ENCODE results near the gene MRPL30.

- TF ChIP-seq FOXP2 (optimal IDR thresholded peaks at IDR 0.05; ENCODE audit: borderline replicate concordance, extremely low read depth, extremely low read length, insufficient read depth) (no peak), REST (IDR thresholded peaks at IDR 0.05; ENCODE audit: insufficient read depth in 1 of 2, low read depth in 2 of 2, low read length in 2 of 2) (no peak)
These were observed 35.1 kb downstream of the MRPL30 start for GRCh38 chr2:99216096-99216495.

Measured in PFSK-1 (cell line).